ENCODE measurements around the gene RBPJ.

DNA sequence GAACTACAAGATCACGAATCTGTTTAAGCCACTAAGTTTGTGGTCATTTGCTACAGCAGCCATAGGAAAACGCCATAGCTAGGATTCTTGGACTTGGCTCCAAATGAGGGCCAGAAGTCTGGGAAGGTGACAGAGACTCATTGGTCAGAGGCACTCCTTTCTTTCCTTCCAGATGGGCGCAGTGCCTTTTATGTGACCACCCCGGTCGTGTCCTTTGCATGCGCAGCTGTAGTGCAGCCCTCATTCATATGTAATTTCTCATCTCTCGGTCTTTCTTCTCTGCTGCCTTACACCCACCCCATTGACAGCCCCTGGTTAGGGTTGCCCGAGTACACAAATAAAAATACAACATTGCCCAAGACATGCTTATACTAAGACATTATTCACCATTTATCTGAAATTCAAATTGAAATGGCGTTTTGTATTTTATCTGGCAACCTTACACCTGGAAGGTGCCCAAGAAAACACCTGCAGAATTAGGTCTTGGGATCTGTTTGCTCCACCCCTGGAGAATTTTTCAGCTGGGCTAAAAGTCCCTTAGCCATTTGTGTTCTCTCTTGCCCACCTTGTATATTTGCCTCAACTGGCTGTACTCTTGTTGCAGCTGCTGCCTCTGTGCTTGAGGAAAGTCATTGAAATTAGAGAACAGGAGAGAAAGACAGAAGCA lies 147.6 kb downstream of the RBPJ start:
- TF ChIP-seq, protein P1, sequence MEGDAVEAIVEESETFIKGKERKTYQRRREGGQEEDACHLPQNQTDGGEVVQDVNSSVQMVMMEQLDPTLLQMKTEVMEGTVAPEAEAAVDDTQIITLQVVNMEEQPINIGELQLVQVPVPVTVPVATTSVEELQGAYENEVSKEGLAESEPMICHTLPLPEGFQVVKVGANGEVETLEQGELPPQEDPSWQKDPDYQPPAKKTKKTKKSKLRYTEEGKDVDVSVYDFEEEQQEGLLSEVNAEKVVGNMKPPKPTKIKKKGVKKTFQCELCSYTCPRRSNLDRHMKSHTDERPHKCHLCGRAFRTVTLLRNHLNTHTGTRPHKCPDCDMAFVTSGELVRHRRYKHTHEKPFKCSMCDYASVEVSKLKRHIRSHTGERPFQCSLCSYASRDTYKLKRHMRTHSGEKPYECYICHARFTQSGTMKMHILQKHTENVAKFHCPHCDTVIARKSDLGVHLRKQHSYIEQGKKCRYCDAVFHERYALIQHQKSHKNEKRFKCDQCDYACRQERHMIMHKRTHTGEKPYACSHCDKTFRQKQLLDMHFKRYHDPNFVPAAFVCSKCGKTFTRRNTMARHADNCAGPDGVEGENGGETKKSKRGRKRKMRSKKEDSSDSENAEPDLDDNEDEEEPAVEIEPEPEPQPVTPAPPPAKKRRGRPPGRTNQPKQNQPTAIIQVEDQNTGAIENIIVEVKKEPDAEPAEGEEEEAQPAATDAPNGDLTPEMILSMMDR (IDR thresholded peaks at IDR 0.05) = no peak
- no peak for TF ChIP-seq ZFX (IDR thresholded peaks at IDR 0.05; ENCODE audit: borderline replicate concordance)
